H9 (cell line): ENCODE measurements around the gene MATN4. TPM values are rescaled to one million over a fixed set of nuclear protein-coding genes. Genes with fewer than 3 reads are reported as not detected.
A peak's percentile ranks its signal among the peaks of the same experiment; 100 is the strongest.

Experiments used
- DNase-seq: peaks from one replicate; pipeline ENCODE4 v3.0.0-alpha.2; 2017
- H2AFZ ChIP-seq: one replicate; pipeline ENCODE4 v1.6.1; 2013; ENCODE audit warnings: mild to moderate bottlenecking, low read length, control low read depth, moderate library complexity
- H2AK5ac ChIP-seq: 2 replicates; pipeline ENCODE4 v1.6.1; 2013; ENCODE audit warnings: low read length, control low read depth, mixed read lengths; ENCODE audit not compliant: insufficient read length
- H2BK120ac ChIP-seq: one replicate; pipeline ENCODE4 v1.6.1; 2013; ENCODE audit warnings: low read depth, mild to moderate bottlenecking, low read length, control low read depth, inconsistent platforms; ENCODE audit not compliant: poor library complexity, severe bottlenecking
- H2BK12ac ChIP-seq: 2 replicates; pipeline ENCODE4 v1.6.1; 2013; ENCODE audit warnings: low read length, control low read depth, mixed read lengths, low read depth; ENCODE audit not compliant: insufficient read length
- H2BK15ac ChIP-seq: 2 replicates; pipeline ENCODE4 v1.6.1; 2013; ENCODE audit warnings: low read depth, low read length, control low read depth
- H2BK20ac ChIP-seq: one replicate; pipeline ENCODE4 v1.6.1; 2013; ENCODE audit warnings: low read depth, mild to moderate bottlenecking, low read length, control low read depth, inconsistent platforms; ENCODE audit not compliant: poor library complexity, severe bottlenecking
- H2BK5ac ChIP-seq: 2 replicates; pipeline ENCODE4 v1.6.1; 2013; ENCODE audit warnings: low read length, control low read depth, mixed read lengths; ENCODE audit not compliant: insufficient read length
- H3K14ac ChIP-seq: 2 replicates; pipeline ENCODE4 v1.6.1; 2013; ENCODE audit warnings: low read length, control low read depth; ENCODE audit not compliant: insufficient read depth
- H3K18ac ChIP-seq: 2 replicates; pipeline ENCODE4 v1.6.1; 2013; ENCODE audit warnings: low read depth, mild to moderate bottlenecking, mixed read lengths, low read length, control low read depth; ENCODE audit not compliant: insufficient read length
- H3K23ac ChIP-seq: 2 replicates; pipeline ENCODE4 v1.6.1; 2013; ENCODE audit warnings: low read length, control low read depth, mixed read lengths, low read depth; ENCODE audit not compliant: insufficient read length
- H3K23me2 ChIP-seq: 2 replicates; pipeline ENCODE4 v1.6.1; 2013; ENCODE audit warnings: low read depth, mild to moderate bottlenecking, mixed read lengths, low read length, control low read depth; ENCODE audit not compliant: insufficient read length, poor library complexity, severe bottlenecking
- H3K27ac ChIP-seq: 2 replicates; pipeline ENCODE4 v1.5.1; 2013; ENCODE audit warnings: low read length, control low read depth, mixed read lengths, low read depth; ENCODE audit not compliant: insufficient read length
- H3K27me3 ChIP-seq: 2 replicates; pipeline ENCODE4 v1.6.1; 2013; ENCODE audit warnings: low read length, control low read depth, inconsistent platforms; ENCODE audit not compliant: insufficient read depth
- H3K4ac ChIP-seq: 2 replicates; pipeline ENCODE4 v1.6.1; 2013; ENCODE audit warnings: low read depth, mild to moderate bottlenecking, control low read depth, inconsistent platforms, low read length, moderate library complexity
- H3K4me1 ChIP-seq: 2 replicates; pipeline ENCODE4 v1.6.1; 2013; ENCODE audit warnings: low read length, control low read depth, inconsistent platforms; ENCODE audit not compliant: insufficient read depth
- H3K4me2 ChIP-seq: 2 replicates; pipeline ENCODE4 v1.6.1; 2013; ENCODE audit warnings: low read length, control low read depth, mixed read lengths; ENCODE audit not compliant: insufficient read length, insufficient read depth
- H3K56ac ChIP-seq: 2 replicates; pipeline ENCODE4 v1.6.1; 2013; ENCODE audit warnings: low read depth, mild to moderate bottlenecking, mixed read lengths, low read length, control low read depth; ENCODE audit not compliant: insufficient read length
- H3K79me1 ChIP-seq: 2 replicates; pipeline ENCODE4 v1.6.1; 2013; ENCODE audit warnings: low read depth, mild to moderate bottlenecking, moderate library complexity, low read length, control low read depth, inconsistent platforms; ENCODE audit not compliant: insufficient read depth, poor library complexity, severe bottlenecking
- H3K79me2 ChIP-seq: 2 replicates; pipeline ENCODE4 v1.6.1; 2013; ENCODE audit warnings: low read length, control low read depth, inconsistent platforms; ENCODE audit not compliant: insufficient read depth
- H3K9ac ChIP-seq: 2 replicates; pipeline ENCODE4 v1.6.1; 2013; ENCODE audit warnings: low read length, control low read depth, mixed read lengths; ENCODE audit not compliant: insufficient read length; ENCODE audit errors: extremely low read depth
- H3K9me3 ChIP-seq: one replicate; pipeline ENCODE4 v1.6.1; 2013; ENCODE audit warnings: low read depth, low read length, inconsistent platforms; ENCODE audit not compliant: control insufficient read depth
- H3T11ph ChIP-seq: one replicate; pipeline ENCODE4 v1.6.1; 2013; ENCODE audit warnings: mild to moderate bottlenecking, low read length, control low read depth, inconsistent platforms
- H4K20me1 ChIP-seq: one replicate; pipeline ENCODE4 v1.6.1; 2013; ENCODE audit not compliant: control insufficient read depth, insufficient read length, insufficient read depth
- H4K5ac ChIP-seq: 2 replicates; pipeline ENCODE4 v1.6.1; 2013; ENCODE audit warnings: low read depth, mild to moderate bottlenecking, mixed read lengths, low read length, control low read depth; ENCODE audit not compliant: insufficient read length
- H4K8ac ChIP-seq: replicated peaks from 2 replicates; pipeline ENCODE4 v1.6.1; 2013; ENCODE audit warnings: low read length, control low read depth, mixed read lengths, low read depth; ENCODE audit not compliant: insufficient read length
- H4K91ac ChIP-seq: 2 replicates; pipeline ENCODE4 v1.6.1; 2013; ENCODE audit warnings: low read depth, mild to moderate bottlenecking, moderate library complexity, mixed read lengths, low read length, control low read depth; ENCODE audit not compliant: insufficient read length
- H3K27ac Mint-ChIP-seq, 3 experiments: 2 replicates in 2 of 3; 3 replicates in 1 of 3; pipeline ENCODE4 v1.8.0; 2020 to 2021; ENCODE audit warnings: mixed read lengths in 3 of 3, mild to moderate bottlenecking in 1 of 3, moderate library complexity in 1 of 3
- H3K27me3 Mint-ChIP-seq: 2 replicates; pipeline ENCODE4 v1.8.0; 2021; ENCODE audit warnings: low read depth, mild to moderate bottlenecking, moderate library complexity, mixed read lengths
- H3K36me3 Mint-ChIP-seq, 3 experiments: 2 replicates in 2 of 3; 3 replicates in 1 of 3; pipeline ENCODE4 v1.8.0; 2020 to 2021; ENCODE audit warnings: low read depth in 3 of 3, mixed read lengths in 3 of 3; ENCODE audit not compliant: insufficient read depth in 1 of 3
- H3K4me1 Mint-ChIP-seq, 2 experiments: 2 replicates each; pipeline ENCODE4 v1.8.0; 2020; ENCODE audit warnings: mixed read lengths in 2 of 2
- H3K4me3 Mint-ChIP-seq, 2 experiments: 2 replicates in 1 of 2; 3 replicates in 1 of 2; pipeline ENCODE4 v1.8.0; 2020 to 2021; ENCODE audit warnings: mild to moderate bottlenecking in 2 of 2, mixed read lengths in 2 of 2, moderate library complexity in 1 of 2
- H3K9me3 Mint-ChIP-seq, 2 experiments: 2 replicates in 1 of 2; 3 replicates in 1 of 2; pipeline ENCODE4 v1.8.0; 2020; ENCODE audit warnings: mild to moderate bottlenecking in 2 of 2, mixed read lengths in 2 of 2, moderate library complexity in 1 of 2
- CTCF ChIP-seq: fragments of 200-600 bp; sonication (generic); conservative IDR thresholded peaks from 3 replicates; pipeline ENCODE4 v1.8.0; 2021; ENCODE audit warnings: antibody characterized with exemption, mild to moderate bottlenecking
- WGBS: extraction: QIAGEN DNeasy Blood & Tissue Kit; methylation state at CpG from one replicate; pipeline ENCODE4 v1.1.7; 2013; ENCODE audit warnings: missing lambda C conversion rate, low lambda C conversion rate, mixed read lengths; ENCODE audit not compliant: insufficient read length; ENCODE audit errors: extremely low coverage; 5-methylcytosine and 5-hydroxymethylcytosine counted together
- total RNA-seq: library from RNA; stranded (reverse); gene quantifications from 2 replicates; pipeline ENCODE4 v1.2.1, GENCODE V29; 2021

The MATN4 gene
- total RNA-seq, 1 experiment from 2014 or later, result 0.11 TPM

- Histone ChIP-seq H2BK5ac (no peak overlapping the region), H2BK12ac (no peak overlapping the region), H3K27ac (no peak overlapping the region), H2BK120ac (no peak overlapping the region), H3K79me2 (no peaks in the 10 kb centered on the region), H2AK5ac (no peak overlapping the region), H3K9me3 (no peaks in the 10 kb centered on the region), H3K18ac (no peak overlapping the region), H4K8ac (no peak overlapping the region), H3K4ac (no peak overlapping the region), H3K4me1 (no peaks in the 10 kb centered on the region), H3K79me1 (no peaks in the 10 kb centered on the region), H2BK15ac (no peak overlapping the region), H3K56ac (no peak overlapping the region), H3K23me2 (peaks cover 2% of the 10 kb centered on the region), H4K5ac (no peak overlapping the region), H3K27me3 (no peaks in the 10 kb centered on the region), H3K4me2 (no peak overlapping the region), H2BK20ac (no peak overlapping the region), H3K9ac (no peak overlapping the region), H3K14ac (no peak overlapping the region), H4K20me1 (no peaks in the 10 kb centered on the region), H2AFZ (no peak overlapping the region), H3T11ph (no peak overlapping the region), H4K91ac (no peak overlapping the region), H3K23ac (no peak overlapping the region)
- Mint-ChIP-seq H3K27me3 (peaks cover 20% of the 10 kb centered on the region), H3K4me1 (peaks cover 14 to 26% of the 10 kb centered on the region in 2 experiments), H3K9me3 (no peaks in the 10 kb centered on the region; a peak in 1 of 5 replicates), H3K36me3 (no peaks in the 10 kb centered on the region), H3K4me3 (no peak overlapping the region), H3K27ac (no peak overlapping the region)
- WGBS, result no CpG with 5 or more reads among the region's 4 CpGs
- peak; percentile 36; the same call in 2 of the 3 replicates for TF ChIP-seq CTCF
- peak; percentile 46 for DNase-seq
Observed at GRCh38 chr20:45305262-45305661, 2.8 kb downstream of the MATN4 start.
